ENCODE data around the gene ZP1.
A peak's percentile ranks its signal among the peaks of the same experiment; 100 is the strongest.

DNA sequence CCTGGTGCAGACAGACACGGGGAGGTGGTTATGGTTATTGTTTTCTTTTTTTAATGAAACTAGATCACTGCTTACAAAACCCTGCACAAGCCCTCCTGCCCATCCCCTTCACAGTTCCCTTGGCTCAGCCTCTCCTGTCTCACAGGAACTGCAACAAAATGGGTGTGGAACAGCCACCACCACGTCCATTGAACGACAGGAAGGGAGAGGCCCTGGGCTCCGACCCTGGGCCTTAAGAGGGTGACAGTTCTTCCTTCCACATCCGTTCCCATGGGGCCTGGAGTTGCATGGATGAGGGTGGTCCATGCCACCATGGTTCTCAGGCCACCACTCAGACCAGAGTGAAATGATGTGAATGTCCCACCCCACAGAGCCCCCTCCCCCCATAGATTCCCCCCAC, 23.4 kb downstream of the ZP1 start:
- no peak for TF ChIP-seq POLR2AphosphoS5 (IDR thresholded peaks at IDR 0.05; ENCODE audit: low read depth, low read length)
- TF ChIP-seq POLR2A (IDR thresholded peaks at IDR 0.05; ENCODE audit: low read depth, low read length) = peak; percentile 27; the same call in 1 of the 2 replicates
